Esophagus muscularis mucosa (tissue), 4 donors: ENCODE results near the gene DAD1.

Source experiments
- CTCF ChIP-seq, 3 experiments: fragments of 200-600 bp in 2 of 3; fragments of 450-650 bp in 1 of 3; sonication (generic) in 2 of 3; IDR thresholded peaks; one replicate each; pipeline ENCODE4 v1.5.1; 2017 to 2019; ENCODE audit warnings: antibody characterized with exemption in 3 of 3, mild to moderate bottlenecking in 2 of 3, moderate library complexity in 1 of 3
- EP300 ChIP-seq: sonication (generic); formaldehyde crosslinking; IDR thresholded peaks from one replicate; pipeline ENCODE4 v1.6.1; 2017; ENCODE audit warnings: antibody characterized with exemption
- POLR2A ChIP-seq: fragments of 450-650 bp; IDR thresholded peaks from one replicate; pipeline ENCODE4 v1.6.1; 2017; ENCODE audit warnings: antibody characterized with exemption, moderate library complexity, mild to moderate bottlenecking, low read depth
- POLR2AphosphoS5 ChIP-seq, 2 donors: sonication (generic); formaldehyde crosslinking; IDR thresholded peaks; one replicate each; pipeline ENCODE4 v1.6.1; 2017; ENCODE audit warnings: antibody characterized with exemption in 2 of 2

GRCh38 chr14:22534547-22534946 is 54.5 kb downstream of the DAD1 start:
- no peak for TF ChIP-seq CTCF (IDR thresholded peaks at IDR 0.05)
- TF ChIP-seq POLR2AphosphoS5 (IDR thresholded peaks at IDR 0.05), result no peak
- TF ChIP-seq EP300, result no peak
- TF ChIP-seq POLR2A, result no peak
